HEK293 (cell line): Measurements from ENCODE around the gene CYP4F2.
A peak's percentile ranks its signal among the peaks of the same experiment; 100 is the strongest.

Experiments
- CTCF ChIA-PET: fragments of 350-600 bp; formaldehyde crosslinking; extraction: SDS; loops from one replicate; lab custom pipeline; 2021; ENCODE audit warnings: antibody characterized with exemption; lab: Yijun Ruan, JAX
- POLR2A ChIA-PET: fragments of 300-600 bp; formaldehyde crosslinking; extraction: SDS; loops from one replicate; lab custom pipeline; 2020; ENCODE audit warnings: antibody characterized with exemption, inconsistent platforms; lab: Yijun Ruan, JAX
- H3K27ac ChIP-seq: fragments of 200-500 bp; sonication (Bioruptor generic); 2 replicates; pipeline ENCODE4 v1.5.1; 2014; ENCODE audit warnings: low read depth, low read length, control low read depth, inconsistent platforms; ENCODE audit errors: extremely low read depth
- H3K36me3 ChIP-seq, 2 experiments: fragments of 200-500 bp in 1 of 2; sonication (Bioruptor generic) in 1 of 2; 1 replicate in 1 of 2; 2 replicates in 1 of 2; pipeline ENCODE4 v1.5.1; 2014 to 2017; ENCODE audit warnings: inconsistent platforms in 2 of 2, low read length in 2 of 2; ENCODE audit not compliant: control insufficient read depth in 2 of 2, insufficient read depth in 1 of 2
- H3K4me1 ChIP-seq: fragments of 200-500 bp; sonication (Bioruptor generic); 2 replicates; pipeline ENCODE4 v1.5.1; 2014; ENCODE audit warnings: mild to moderate bottlenecking, low read length, inconsistent platforms; ENCODE audit not compliant: control insufficient read depth, insufficient read depth
- H3K4me3 ChIP-seq: 2 replicates; pipeline ENCODE4 v1.5.1; 2011; ENCODE audit warnings: low read depth, mild to moderate bottlenecking, control low read depth, low read length, moderate library complexity
- H3K9me3 ChIP-seq: fragments of 200-500 bp; sonication (Bioruptor generic); 2 replicates; pipeline ENCODE4 v1.5.1; 2014; ENCODE audit warnings: low read depth, low read length, inconsistent platforms; ENCODE audit not compliant: control insufficient read depth, insufficient read depth
- BCL11A ChIP-seq: fragments of 450-650 bp; formaldehyde crosslinking; IDR thresholded peaks from 2 replicates; pipeline ENCODE4 v1.5.1; 2016; ENCODE audit warnings: low read depth, missing biosample characterization, missing genetic modification characterization
- KLF8 ChIP-seq: fragments of 450-650 bp; formaldehyde crosslinking; IDR thresholded peaks from 2 replicates; pipeline ENCODE4 v1.5.1; 2016; ENCODE audit warnings: missing biosample characterization, missing genetic modification characterization
- KLF9 ChIP-seq: fragments of 450-650 bp; formaldehyde crosslinking; IDR thresholded peaks from 2 replicates; pipeline ENCODE4 v1.5.1; 2016; ENCODE audit warnings: missing biosample characterization, missing genetic modification characterization, low read depth
- MEIS1 ChIP-seq: sonication (generic); formaldehyde crosslinking; IDR thresholded peaks from 2 replicates; pipeline ENCODE4 v1.8.1; 2022; ENCODE audit warnings: missing genetic modification reagents, mild to moderate bottlenecking, borderline replicate concordance
- OSR2 ChIP-seq: fragments of 450-650 bp; formaldehyde crosslinking; IDR thresholded peaks from 2 replicates; pipeline ENCODE4 v1.5.1; 2016; ENCODE audit warnings: missing biosample characterization, missing genetic modification characterization
- SCRT2 ChIP-seq: fragments of 450-650 bp; formaldehyde crosslinking; IDR thresholded peaks from 2 replicates; pipeline ENCODE4 v1.5.1; 2016; ENCODE audit warnings: missing biosample characterization, missing genetic modification characterization
- SP7 ChIP-seq: fragments of 450-650 bp; formaldehyde crosslinking; IDR thresholded peaks from 2 replicates; pipeline ENCODE4 v1.5.1; 2016; ENCODE audit warnings: missing biosample characterization, missing genetic modification characterization
- ZNF133 ChIP-seq: fragments of 450-650 bp; formaldehyde crosslinking; IDR thresholded peaks from 2 replicates; pipeline ENCODE4 v1.5.1; 2016; ENCODE audit warnings: missing biosample characterization, missing genetic modification characterization
- ZNF335 ChIP-seq: fragments of 450-650 bp; formaldehyde crosslinking; conservative IDR thresholded peaks from 2 replicates; pipeline ENCODE4 v1.5.1; 2016; ENCODE audit warnings: missing biosample characterization, missing genetic modification characterization
- ZNF350 ChIP-seq: fragments of 450-650 bp; formaldehyde crosslinking; IDR thresholded peaks from 2 replicates; pipeline ENCODE4 v1.5.0; 2017; ENCODE audit warnings: missing biosample characterization, mild to moderate bottlenecking, missing genetic modification characterization
- ZNF37A ChIP-seq: fragments of 450-650 bp; IDR thresholded peaks from 2 replicates; pipeline ENCODE4 v1.5.1; 2018; ENCODE audit warnings: missing biosample characterization, missing genetic modification characterization
- ZNF561 ChIP-seq: fragments of 450-650 bp; IDR thresholded peaks from 2 replicates; pipeline ENCODE4 v1.5.1; 2018; ENCODE audit warnings: missing biosample characterization, missing genetic modification characterization, borderline replicate concordance
- ZNF610 ChIP-seq: fragments of 450-650 bp; formaldehyde crosslinking; IDR thresholded peaks from 2 replicates; pipeline ENCODE4 v1.5.1; 2016; ENCODE audit warnings: missing biosample characterization, missing genetic modification characterization, borderline replicate concordance
- ZNF830 ChIP-seq: fragments of 450-650 bp; IDR thresholded peaks from 2 replicates; pipeline ENCODE4 v1.5.0; 2018; ENCODE audit warnings: missing biosample characterization, missing genetic modification characterization, low read depth, mild to moderate bottlenecking, moderate library complexity
- TF ChIP-seq, protein P1 (sequence below): fragments of 450-650 bp; formaldehyde crosslinking; IDR thresholded peaks from 2 replicates; pipeline ENCODE4 v1.5.1; 2016; ENCODE audit warnings: missing biosample characterization, missing genetic modification characterization
- TF ChIP-seq, protein P2 (sequence below): fragments of 450-650 bp; IDR thresholded peaks from 2 replicates; pipeline ENCODE4 v1.5.1; 2018; ENCODE audit warnings: missing biosample characterization, mild to moderate bottlenecking, missing genetic modification characterization
- TF ChIP-seq, protein P3 (sequence below): fragments of 450-650 bp; formaldehyde crosslinking; IDR thresholded peaks from 2 replicates; pipeline ENCODE4 v1.5.1; 2016; ENCODE audit warnings: missing biosample characterization, missing genetic modification characterization
- TF ChIP-seq, protein P4 (sequence below): fragments of 450-650 bp; formaldehyde crosslinking; IDR thresholded peaks from 2 replicates; pipeline ENCODE4 v1.5.1; 2016; ENCODE audit warnings: missing biosample characterization, missing genetic modification characterization
- TF ChIP-seq, protein P5 (sequence below): fragments of 450-650 bp; formaldehyde crosslinking; IDR thresholded peaks from 2 replicates; pipeline ENCODE4 v1.5.1; 2016; ENCODE audit warnings: missing biosample characterization, missing genetic modification characterization

Gene CYP4F2

DNA sequence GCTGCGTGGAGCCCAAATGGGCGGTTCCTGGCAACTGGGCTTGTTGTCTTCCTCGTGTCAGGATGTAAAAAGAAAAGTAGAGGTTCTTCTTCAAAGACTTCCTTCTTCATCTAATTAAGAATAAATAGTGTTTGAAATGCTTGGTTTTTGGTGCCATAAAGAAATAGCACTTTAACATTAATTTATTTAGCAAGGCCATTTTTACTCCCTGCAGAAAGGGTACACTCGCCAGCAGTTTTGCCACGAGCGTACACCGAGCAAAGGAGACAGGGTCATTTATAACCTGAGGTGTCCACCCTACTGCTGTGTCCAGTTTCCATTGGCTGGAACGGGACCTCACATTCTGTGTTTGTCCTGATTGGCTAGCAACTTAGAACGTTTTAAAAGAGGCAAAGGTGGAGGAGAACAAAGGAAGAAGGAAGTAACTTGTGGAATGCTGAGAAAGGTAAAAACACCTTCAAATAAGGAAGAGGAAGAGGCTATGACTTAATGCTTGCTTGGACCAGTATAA is 60.6 kb downstream of the CYP4F2 start:
- no peaks in the 10 kb centered on the region for H3K36me3 ChIP-seq
- ChIA-PET CTCF (interaction anchor here (0.5 to 1.0 kb wide), 2 partner anchors 75 to 348 kb away, joined by 3 to 4 read pairs; partner anchors contain the start of gene FAM32A), POLR2A (interaction anchor here (0.6 to 0.9 kb wide), 4 partner anchors 10 to 642 kb away, joined by 3 to 5 read pairs (median 3); no protein-coding TSS in a partner anchor)
- H3K4me1 ChIP-seq, result no peaks in the 10 kb centered on the region
- peak overlapping the region; percentile 73 for H3K4me3 ChIP-seq
- H3K27ac ChIP-seq, result peak overlapping the region; percentile 87
- H3K9me3 ChIP-seq, result no peaks in the 10 kb centered on the region
- TF ChIP-seq, protein P1, sequence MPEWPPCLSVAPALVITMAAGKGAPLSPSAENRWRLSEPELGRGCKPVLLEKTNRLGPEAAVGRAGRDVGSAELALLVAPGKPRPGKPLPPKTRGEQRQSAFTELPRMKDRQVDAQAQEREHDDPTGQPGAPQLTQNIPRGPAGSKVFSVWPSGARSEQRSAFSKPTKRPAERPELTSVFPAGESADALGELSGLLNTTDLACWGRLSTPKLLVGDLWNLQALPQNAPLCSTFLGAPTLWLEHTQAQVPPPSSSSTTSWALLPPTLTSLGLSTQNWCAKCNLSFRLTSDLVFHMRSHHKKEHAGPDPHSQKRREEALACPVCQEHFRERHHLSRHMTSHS (tag by site-specific recombination), result no peak
- TF ChIP-seq SCRT2 (tag by site-specific recombination) (peak; percentile 31; the same call in 1 of the 2 replicates), ZNF830 (no peak), ZNF37A (tag by site-specific recombination) (no peak), BCL11A (tag by site-specific recombination) (no peak), ZNF610 (tag by site-specific recombination) (no peak), ZNF350 (peak; percentile 72; the same call in 1 of the 2 replicates), KLF8 (0 out of 2 replicates have a peak, but pooled peaks have one; percentile 6), MEIS1 (CRISPR knock-in tag) (no peak), ZNF335 (tag by site-specific recombination) (peak; percentile 66; the same call in 1 of the 2 replicates), ZNF133 (tag by site-specific recombination) (no peak), ZNF561 (tag by site-specific recombination) (peak; percentile 92; the same call in 1 of the 2 replicates), SP7 (no peak; the same call in 1 of the 2 replicates), OSR2 (tag by site-specific recombination) (no peak), KLF9 (tag by site-specific recombination) (no peak)
- TF ChIP-seq, protein P2, sequence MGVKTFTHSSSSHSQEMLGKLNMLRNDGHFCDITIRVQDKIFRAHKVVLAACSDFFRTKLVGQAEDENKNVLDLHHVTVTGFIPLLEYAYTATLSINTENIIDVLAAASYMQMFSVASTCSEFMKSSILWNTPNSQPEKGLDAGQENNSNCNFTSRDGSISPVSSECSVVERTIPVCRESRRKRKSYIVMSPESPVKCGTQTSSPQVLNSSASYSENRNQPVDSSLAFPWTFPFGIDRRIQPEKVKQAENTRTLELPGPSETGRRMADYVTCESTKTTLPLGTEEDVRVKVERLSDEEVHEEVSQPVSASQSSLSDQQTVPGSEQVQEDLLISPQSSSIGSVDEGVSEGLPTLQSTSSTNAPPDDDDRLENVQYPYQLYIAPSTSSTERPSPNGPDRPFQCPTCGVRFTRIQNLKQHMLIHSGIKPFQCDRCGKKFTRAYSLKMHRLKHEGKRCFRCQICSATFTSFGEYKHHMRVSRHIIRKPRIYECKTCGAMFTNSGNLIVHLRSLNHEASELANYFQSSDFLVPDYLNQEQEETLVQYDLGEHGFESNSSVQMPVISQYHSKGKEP (tag by site-specific recombination), result no peak
- TF ChIP-seq, protein P3, sequence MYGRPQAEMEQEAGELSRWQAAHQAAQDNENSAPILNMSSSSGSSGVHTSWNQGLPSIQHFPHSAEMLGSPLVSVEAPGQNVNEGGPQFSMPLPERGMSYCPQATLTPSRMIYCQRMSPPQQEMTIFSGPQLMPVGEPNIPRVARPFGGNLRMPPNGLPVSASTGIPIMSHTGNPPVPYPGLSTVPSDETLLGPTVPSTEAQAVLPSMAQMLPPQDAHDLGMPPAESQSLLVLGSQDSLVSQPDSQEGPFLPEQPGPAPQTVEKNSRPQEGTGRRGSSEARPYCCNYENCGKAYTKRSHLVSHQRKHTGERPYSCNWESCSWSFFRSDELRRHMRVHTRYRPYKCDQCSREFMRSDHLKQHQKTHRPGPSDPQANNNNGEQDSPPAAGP (tag by site-specific recombination), result no peak
- TF ChIP-seq, protein P4, sequence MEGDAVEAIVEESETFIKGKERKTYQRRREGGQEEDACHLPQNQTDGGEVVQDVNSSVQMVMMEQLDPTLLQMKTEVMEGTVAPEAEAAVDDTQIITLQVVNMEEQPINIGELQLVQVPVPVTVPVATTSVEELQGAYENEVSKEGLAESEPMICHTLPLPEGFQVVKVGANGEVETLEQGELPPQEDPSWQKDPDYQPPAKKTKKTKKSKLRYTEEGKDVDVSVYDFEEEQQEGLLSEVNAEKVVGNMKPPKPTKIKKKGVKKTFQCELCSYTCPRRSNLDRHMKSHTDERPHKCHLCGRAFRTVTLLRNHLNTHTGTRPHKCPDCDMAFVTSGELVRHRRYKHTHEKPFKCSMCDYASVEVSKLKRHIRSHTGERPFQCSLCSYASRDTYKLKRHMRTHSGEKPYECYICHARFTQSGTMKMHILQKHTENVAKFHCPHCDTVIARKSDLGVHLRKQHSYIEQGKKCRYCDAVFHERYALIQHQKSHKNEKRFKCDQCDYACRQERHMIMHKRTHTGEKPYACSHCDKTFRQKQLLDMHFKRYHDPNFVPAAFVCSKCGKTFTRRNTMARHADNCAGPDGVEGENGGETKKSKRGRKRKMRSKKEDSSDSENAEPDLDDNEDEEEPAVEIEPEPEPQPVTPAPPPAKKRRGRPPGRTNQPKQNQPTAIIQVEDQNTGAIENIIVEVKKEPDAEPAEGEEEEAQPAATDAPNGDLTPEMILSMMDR (tag by site-specific recombination), result no peak
- TF ChIP-seq, protein P5, sequence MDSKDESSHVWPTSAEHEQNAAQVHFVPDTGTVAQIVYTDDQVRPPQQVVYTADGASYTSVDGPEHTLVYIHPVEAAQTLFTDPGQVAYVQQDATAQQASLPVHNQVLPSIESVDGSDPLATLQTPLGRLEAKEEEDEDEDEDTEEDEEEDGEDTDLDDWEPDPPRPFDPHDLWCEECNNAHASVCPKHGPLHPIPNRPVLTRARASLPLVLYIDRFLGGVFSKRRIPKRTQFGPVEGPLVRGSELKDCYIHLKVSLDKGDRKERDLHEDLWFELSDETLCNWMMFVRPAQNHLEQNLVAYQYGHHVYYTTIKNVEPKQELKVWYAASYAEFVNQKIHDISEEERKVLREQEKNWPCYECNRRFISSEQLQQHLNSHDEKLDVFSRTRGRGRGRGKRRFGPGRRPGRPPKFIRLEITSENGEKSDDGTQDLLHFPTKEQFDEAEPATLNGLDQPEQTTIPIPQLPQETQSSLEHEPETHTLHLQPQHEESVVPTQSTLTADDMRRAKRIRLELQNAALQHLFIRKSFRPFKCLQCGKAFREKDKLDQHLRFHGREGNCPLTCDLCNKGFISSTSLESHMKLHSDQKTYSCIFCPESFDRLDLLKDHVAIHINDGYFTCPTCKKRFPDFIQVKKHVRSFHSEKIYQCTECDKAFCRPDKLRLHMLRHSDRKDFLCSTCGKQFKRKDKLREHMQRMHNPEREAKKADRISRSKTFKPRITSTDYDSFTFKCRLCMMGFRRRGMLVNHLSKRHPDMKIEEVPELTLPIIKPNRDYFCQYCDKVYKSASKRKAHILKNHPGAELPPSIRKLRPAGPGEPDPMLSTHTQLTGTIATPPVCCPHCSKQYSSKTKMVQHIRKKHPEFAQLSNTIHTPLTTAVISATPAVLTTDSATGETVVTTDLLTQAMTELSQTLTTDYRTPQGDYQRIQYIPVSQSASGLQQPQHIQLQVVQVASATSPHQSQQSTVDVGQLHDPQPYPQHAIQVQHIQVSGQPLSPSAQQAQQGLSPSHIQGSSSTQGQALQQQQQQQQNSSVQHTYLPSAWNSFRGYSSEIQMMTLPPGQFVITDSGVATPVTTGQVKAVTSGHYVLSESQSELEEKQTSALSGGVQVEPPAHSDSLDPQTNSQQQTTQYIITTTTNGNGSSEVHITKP (tag by site-specific recombination), result no peak
